ENCODE data around the gene LPAR1. TPM values are rescaled to one million over a fixed set of nuclear protein-coding genes. Genes with fewer than 3 reads are reported as not detected.

LPAR1 gene
- total and polyA plus RNA-seq, 2 donors from 2014 or later = 2.9 to 28.2 TPM

DNA sequence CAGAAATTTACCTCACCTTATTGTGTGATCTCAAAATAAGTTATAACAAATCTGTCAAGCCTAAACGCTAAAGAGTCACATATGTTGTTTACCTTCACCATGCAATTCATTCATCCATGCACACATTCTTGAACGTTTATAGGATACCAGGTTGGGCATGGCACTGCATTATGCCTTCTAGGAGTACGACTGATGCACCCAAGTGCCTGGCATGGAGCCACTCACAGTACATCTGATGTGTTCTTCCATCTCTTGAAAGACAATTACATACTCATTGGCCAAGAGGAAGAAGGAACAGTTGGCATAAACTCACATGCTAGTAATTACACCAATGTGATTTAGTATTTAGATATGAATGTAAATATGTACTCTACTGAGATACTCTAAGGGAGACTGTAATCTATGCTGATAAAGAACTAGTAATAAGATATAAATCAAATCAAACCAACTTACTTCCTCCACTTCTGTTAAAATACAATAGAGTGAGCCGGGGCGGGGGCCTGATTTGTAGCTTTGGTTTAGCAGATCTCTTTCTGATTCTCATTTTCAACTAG is 90.7 kb downstream of the LPAR1 start:
- no peak for FAIRE-seq
- TF ChIP-seq, protein P1, sequence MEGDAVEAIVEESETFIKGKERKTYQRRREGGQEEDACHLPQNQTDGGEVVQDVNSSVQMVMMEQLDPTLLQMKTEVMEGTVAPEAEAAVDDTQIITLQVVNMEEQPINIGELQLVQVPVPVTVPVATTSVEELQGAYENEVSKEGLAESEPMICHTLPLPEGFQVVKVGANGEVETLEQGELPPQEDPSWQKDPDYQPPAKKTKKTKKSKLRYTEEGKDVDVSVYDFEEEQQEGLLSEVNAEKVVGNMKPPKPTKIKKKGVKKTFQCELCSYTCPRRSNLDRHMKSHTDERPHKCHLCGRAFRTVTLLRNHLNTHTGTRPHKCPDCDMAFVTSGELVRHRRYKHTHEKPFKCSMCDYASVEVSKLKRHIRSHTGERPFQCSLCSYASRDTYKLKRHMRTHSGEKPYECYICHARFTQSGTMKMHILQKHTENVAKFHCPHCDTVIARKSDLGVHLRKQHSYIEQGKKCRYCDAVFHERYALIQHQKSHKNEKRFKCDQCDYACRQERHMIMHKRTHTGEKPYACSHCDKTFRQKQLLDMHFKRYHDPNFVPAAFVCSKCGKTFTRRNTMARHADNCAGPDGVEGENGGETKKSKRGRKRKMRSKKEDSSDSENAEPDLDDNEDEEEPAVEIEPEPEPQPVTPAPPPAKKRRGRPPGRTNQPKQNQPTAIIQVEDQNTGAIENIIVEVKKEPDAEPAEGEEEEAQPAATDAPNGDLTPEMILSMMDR (IDR thresholded peaks at IDR 0.05; ENCODE audit: borderline replicate concordance, extremely low read depth, insufficient read depth) = no peak
- no peak for DNase-seq

DNA sequence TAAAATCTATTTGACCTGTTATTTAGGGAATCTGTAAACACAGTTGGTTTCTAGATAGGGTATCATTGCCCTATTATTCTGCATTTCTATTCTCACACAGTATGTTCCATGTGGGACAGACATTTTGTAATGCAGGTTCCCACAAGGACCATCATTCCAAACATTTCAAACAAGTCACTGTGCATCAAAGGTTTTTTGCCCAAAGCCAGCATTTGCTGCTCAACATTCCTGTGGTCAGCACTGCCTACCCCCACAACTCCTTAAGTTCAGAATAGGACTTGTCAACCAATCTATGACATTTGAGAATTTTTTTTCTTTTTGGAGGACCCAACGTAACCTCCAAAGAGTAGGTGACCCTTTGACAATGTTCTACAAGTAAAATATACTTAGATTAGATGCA is 95.7 kb downstream of the LPAR1 start:
- Histone ChIP-seq H3K4me3 (ENCODE audit: low read length in 3 of 3) (no peak overlapping the region), H3K4me1 (ENCODE audit: control insufficient read depth in 2 of 3, insufficient read depth in 2 of 3, low read depth in 1 of 3, low read length in 3 of 3) (no peaks in the 10 kb centered on the region), H3K27me3 (ENCODE audit: control insufficient read depth, insufficient read depth, low read length) (no peaks in the 10 kb centered on the region), H3K9me3 (ENCODE audit: control insufficient read depth in 2 of 3, insufficient read depth in 1 of 3, low read length in 3 of 3) (no peaks in the 10 kb centered on the region), H3K9ac (ENCODE audit: low read length in 3 of 3) (no peak overlapping the region), H3K27ac (ENCODE audit: low read depth in 2 of 2, low read length in 2 of 2) (no peak overlapping the region), H3K36me3 (ENCODE audit: control insufficient read depth in 2 of 3, insufficient read depth in 3 of 3, low read length in 3 of 3) (no peaks in the 10 kb centered on the region)
- FAIRE-seq (no peak), DNase-seq (no peak)
- TF ChIP-seq, protein P1 (IDR thresholded peaks at IDR 0.05; ENCODE audit: borderline replicate concordance, extremely low read depth, insufficient read depth) = no peak
- intact Hi-C loops (cut with DNase I) = no loop called here

More for the DNA sequence above, 90.7 kb downstream of the LPAR1 start:
- no peak overlapping the region for H3K27ac ChIP-seq (ENCODE audit: low read depth in 2 of 2, low read length in 2 of 2)
- H3K9ac ChIP-seq (ENCODE audit: low read length in 3 of 3) = no peak overlapping the region
- H3K4me3 ChIP-seq (ENCODE audit: low read length in 3 of 3) = no peak overlapping the region
- intact Hi-C loops (cut with DNase I) = no loop called here
- H3K36me3 ChIP-seq (ENCODE audit: control insufficient read depth in 2 of 3, insufficient read depth in 3 of 3, low read length in 3 of 3) = no peaks in the 10 kb centered on the region
- no peaks in the 10 kb centered on the region for H3K27me3 ChIP-seq (ENCODE audit: control insufficient read depth, insufficient read depth, low read length)
- H3K9me3 ChIP-seq (ENCODE audit: control insufficient read depth in 2 of 3, insufficient read depth in 1 of 3, low read length in 3 of 3) = no peaks in the 10 kb centered on the region
- no peaks in the 10 kb centered on the region for H3K4me1 ChIP-seq (ENCODE audit: control insufficient read depth in 2 of 3, insufficient read depth in 2 of 3, low read depth in 1 of 3, low read length in 3 of 3)

DNA sequence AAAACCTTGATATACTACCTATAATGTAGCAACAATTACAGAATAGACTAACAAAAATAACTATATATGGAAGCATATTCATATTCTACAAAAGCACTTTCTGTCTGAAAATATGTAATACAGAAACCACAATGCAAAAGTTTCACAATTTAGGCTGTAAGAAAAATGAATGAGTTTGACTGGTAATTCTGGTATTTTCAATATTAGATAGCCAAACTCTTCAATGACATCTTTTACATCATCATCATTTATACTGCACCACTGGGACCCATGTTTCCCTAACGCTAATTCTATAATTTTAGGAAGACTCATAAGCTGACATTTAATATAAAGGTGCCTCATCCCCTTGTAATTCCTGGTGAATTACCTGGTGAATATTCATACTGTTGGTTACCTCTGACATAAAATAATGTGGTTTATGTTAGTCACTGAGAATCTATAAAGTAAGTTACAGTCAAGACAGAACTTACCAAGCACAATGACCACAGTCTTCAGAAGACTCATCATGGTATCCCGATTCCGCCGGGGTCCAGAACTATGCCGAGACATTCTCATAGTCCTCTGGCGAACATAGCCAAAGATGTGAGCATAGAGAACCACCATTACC is 97.2 kb downstream of the LPAR1 start:
- H3K4me3 ChIP-seq (ENCODE audit: low read length in 3 of 3) = no peak overlapping the region
- no peaks in the 10 kb centered on the region for H3K27me3 ChIP-seq (ENCODE audit: control insufficient read depth, insufficient read depth, low read length)
- no peak for FAIRE-seq

More for the DNA sequence above, 97.2 kb downstream of the LPAR1 start:
- no peaks in the 10 kb centered on the region for H3K4me1 ChIP-seq (ENCODE audit: control insufficient read depth in 2 of 3, insufficient read depth in 2 of 3, low read depth in 1 of 3, low read length in 3 of 3)
- H3K9me3 ChIP-seq (ENCODE audit: control insufficient read depth in 2 of 3, insufficient read depth in 1 of 3, low read length in 3 of 3) = no peaks in the 10 kb centered on the region
- no peak for DNase-seq
- no peaks in the 10 kb centered on the region for H3K36me3 ChIP-seq (ENCODE audit: control insufficient read depth in 2 of 3, insufficient read depth in 3 of 3, low read length in 3 of 3)
- no peak overlapping the region for H3K27ac ChIP-seq (ENCODE audit: low read depth in 2 of 2, low read length in 2 of 2)
- TF ChIP-seq, protein P1 (IDR thresholded peaks at IDR 0.05; ENCODE audit: borderline replicate concordance, extremely low read depth, insufficient read depth) = no peak
- intact Hi-C loops (cut with DNase I) = no loop called here
- H3K9ac ChIP-seq (ENCODE audit: low read length in 3 of 3) = no peak overlapping the region

Measured in kidney (tissue), 14 donors.